A673 (cell line): ENCODE measurements around the gene GULP1.

ENCODE experiments used
- CTCF ChIP-seq: fragments of 300-800, 200-600 bp; sonication (generic); conservative IDR thresholded peaks from 2 replicates; pipeline ENCODE4 v1.5.1; 2017; ENCODE audit warnings: low read depth, mild to moderate bottlenecking, antibody characterized with exemption, low read length, moderate library complexity, mixed read lengths
- EZH2 ChIP-seq: fragments of 200-600 bp; sonication (generic); IDR thresholded peaks from 2 replicates; pipeline ENCODE4 v1.6.1; 2017; ENCODE audit warnings: borderline replicate concordance, low read depth, mild to moderate bottlenecking, mixed read lengths, antibody characterized with exemption, low read length; ENCODE audit not compliant: poor library complexity, severe bottlenecking

GRCh38 chr2:188316342-188316741, 24.7 kb downstream of the GULP1 start:
- TF ChIP-seq CTCF (no peak), EZH2 (no peak)
